Measurements from ENCODE around the gene ANKUB1.

Gene ANKUB1

GRCh38 chr3:149739396-149739795, 53.0 kb downstream of the ANKUB1 start:
- H2AFZ ChIP-seq (ENCODE audit: low read depth): no peak overlapping the region
- TF ChIP-seq CTCF (conservative IDR thresholded peaks at IDR 0.05; ENCODE audit: low read depth, low read length): no peak
- no peaks in the 10 kb centered on the region for H3K27me3 ChIP-seq (ENCODE audit: insufficient read depth, low read depth)
- H3K9ac ChIP-seq: no peak overlapping the region
- H3K27ac ChIP-seq: no peak overlapping the region
- H3K4me1 ChIP-seq (ENCODE audit: low read depth, poor library complexity, severe bottlenecking): peaks cover 9% of the 10 kb centered on the region
- no peaks in the 10 kb centered on the region for H4K20me1 ChIP-seq (ENCODE audit: insufficient read depth)
- H3K79me2 ChIP-seq (ENCODE audit: insufficient read depth, low read depth): no peaks in the 10 kb centered on the region
- no peaks in the 10 kb centered on the region for H3K36me3 ChIP-seq (ENCODE audit: insufficient read depth)
- no peak overlapping the region for H3K4me3 ChIP-seq (IDR thresholded peaks at IDR 0.05; ENCODE audit: insufficient read depth, low read depth, low read length)
- no peak overlapping the region for H3K4me2 ChIP-seq

- no peak overlapping the region for H3K4me3 ChIP-seq (IDR thresholded peaks at IDR 0.05; ENCODE audit: insufficient read depth, low read depth, low read length)
- no peak for TF ChIP-seq CTCF (conservative IDR thresholded peaks at IDR 0.05; ENCODE audit: low read depth, low read length)
- H3K36me3 ChIP-seq (ENCODE audit: insufficient read depth): no peaks in the 10 kb centered on the region
- H3K27ac ChIP-seq: no peak overlapping the region
- H3K27me3 ChIP-seq (ENCODE audit: insufficient read depth, low read depth): no peaks in the 10 kb centered on the region
- no peak overlapping the region for H3K4me2 ChIP-seq
- H3K9ac ChIP-seq: no peak overlapping the region
- H2AFZ ChIP-seq (ENCODE audit: low read depth): no peak overlapping the region
- no peaks in the 10 kb centered on the region for H3K79me2 ChIP-seq (ENCODE audit: insufficient read depth, low read depth)
- peaks cover 9% of the 10 kb centered on the region for H3K4me1 ChIP-seq (ENCODE audit: low read depth, poor library complexity, severe bottlenecking)
- no peaks in the 10 kb centered on the region for H4K20me1 ChIP-seq (ENCODE audit: insufficient read depth)
Observed at GRCh38 chr3:149738876-149739275, 53.5 kb downstream of the ANKUB1 start.

- TF ChIP-seq CTCF (conservative IDR thresholded peaks at IDR 0.05; ENCODE audit: low read depth, low read length): no peak
- Histone ChIP-seq H2AFZ (ENCODE audit: low read depth) (no peak overlapping the region), H3K4me3 (IDR thresholded peaks at IDR 0.05; ENCODE audit: insufficient read depth, low read depth, low read length) (no peak overlapping the region), H3K36me3 (ENCODE audit: insufficient read depth) (no peaks in the 10 kb centered on the region), H3K4me2 (no peak overlapping the region), H3K27ac (no peak overlapping the region), H3K27me3 (ENCODE audit: insufficient read depth, low read depth) (no peaks in the 10 kb centered on the region), H4K20me1 (ENCODE audit: insufficient read depth) (no peaks in the 10 kb centered on the region), H3K9ac (no peak overlapping the region), H3K4me1 (ENCODE audit: low read depth, poor library complexity, severe bottlenecking) (peaks cover 9% of the 10 kb centered on the region), H3K79me2 (ENCODE audit: insufficient read depth, low read depth) (no peaks in the 10 kb centered on the region)
Observed at GRCh38 chr3:149736953-149737205, 55.5 kb downstream of the ANKUB1 start.

GRCh38 chr3:149736175-149736952, 56.0 kb downstream of the ANKUB1 start:
- peaks cover 9% of the 10 kb centered on the region for H3K4me1 ChIP-seq (ENCODE audit: low read depth, poor library complexity, severe bottlenecking)
- no peaks in the 10 kb centered on the region for H3K36me3 ChIP-seq (ENCODE audit: insufficient read depth)
- no peaks in the 10 kb centered on the region for H3K27me3 ChIP-seq (ENCODE audit: insufficient read depth, low read depth)
- TF ChIP-seq CTCF (conservative IDR thresholded peaks at IDR 0.05; ENCODE audit: low read depth, low read length): no peak
- H4K20me1 ChIP-seq (ENCODE audit: insufficient read depth): no peaks in the 10 kb centered on the region
- H3K4me3 ChIP-seq (IDR thresholded peaks at IDR 0.05; ENCODE audit: insufficient read depth, low read depth, low read length): no peak overlapping the region
- no peak overlapping the region for H3K4me2 ChIP-seq
- no peaks in the 10 kb centered on the region for H3K79me2 ChIP-seq (ENCODE audit: insufficient read depth, low read depth)
- no peak overlapping the region for H3K9ac ChIP-seq
- no peak overlapping the region for H2AFZ ChIP-seq (ENCODE audit: low read depth)
- no peak overlapping the region for H3K27ac ChIP-seq

All from KMS-11 (cell line).